CD4-positive, alpha-beta T cell (primary cell): Measurements from ENCODE around the gene GRK3. TPM values are rescaled to one million over a fixed set of nuclear protein-coding genes. Genes with fewer than 3 reads are reported as not detected.

Source experiments
- ATAC-seq: fragments of 200-7000 bp; cut with Tn5 transposase; one replicate; pipeline ENCODE4 v1.10.0; 2022; ENCODE audit warnings: mild to moderate bottlenecking; ENCODE audit not compliant: poor library complexity
- CTCF ChIA-PET: fragments of 350-600 bp; sonication (Branson Sonifier 250); formaldehyde crosslinking; loops from one replicate; lab custom pipeline; 2021; ENCODE audit warnings: antibody characterized with exemption, inconsistent platforms; lab: Charles Lee
- POLR2A ChIA-PET: fragments of 350-600 bp; sonication (Branson Sonifier 250); formaldehyde crosslinking; loops from one replicate; lab custom pipeline; 2021; ENCODE audit warnings: antibody characterized with exemption, inconsistent platforms; lab: Charles Lee
- DNase-seq, 14 experiments: peaks; one replicate each; pipeline ENCODE4 v3.0.0-alpha.2; 2013 to 2020; ENCODE audit warnings: mixed read lengths in 2 of 14
- H3K27ac ChIP-seq, 2 donors: one replicate each; pipeline versions ENCODE4 v1.5.1 to v1.7.0; 2013; ENCODE audit warnings: low read length in 2 of 2, low read depth in 1 of 2, mild to moderate bottlenecking in 1 of 2
- H3K27me3 ChIP-seq, 2 experiments: 1 replicate in 1 of 2; 2 replicates in 1 of 2; pipeline versions ENCODE4 v1.6.1 to v1.7.0; 2013; ENCODE audit warnings: low read length in 2 of 2, control low read depth in 1 of 2, mild to moderate bottlenecking in 1 of 2, moderate library complexity in 1 of 2; ENCODE audit not compliant: insufficient read depth in 2 of 2, control insufficient read depth in 1 of 2
- H3K36me3 ChIP-seq: one replicate; pipeline ENCODE4 v1.6.1; 2013; ENCODE audit warnings: low read length, control low read depth; ENCODE audit not compliant: insufficient read depth
- H3K4me1 ChIP-seq: one replicate; pipeline ENCODE4 v1.6.1; 2013; ENCODE audit warnings: low read length, control low read depth; ENCODE audit not compliant: insufficient read depth
- H3K4me3 ChIP-seq: one replicate; pipeline ENCODE4 v1.5.1; 2013; ENCODE audit warnings: mild to moderate bottlenecking, low read length, moderate library complexity
- H3K9me3 ChIP-seq, 2 experiments: 1 replicate in 1 of 2; 2 replicates in 1 of 2; pipeline versions ENCODE4 v1.6.1 to v1.7.0; 2013; ENCODE audit warnings: low read length in 2 of 2, mild to moderate bottlenecking in 2 of 2, control low read depth in 1 of 2, moderate library complexity in 1 of 2; ENCODE audit not compliant: control insufficient read depth in 1 of 2, insufficient read depth in 1 of 2
- H3K27ac Mint-ChIP-seq: one replicate; pipeline ENCODE4 v1.8.0; 2020; ENCODE audit warnings: mixed read lengths
- H3K27me3 Mint-ChIP-seq: one replicate; pipeline ENCODE4 v1.8.0; 2021; ENCODE audit warnings: mixed read lengths
- H3K36me3 Mint-ChIP-seq: one replicate; pipeline ENCODE4 v1.8.0; 2021; ENCODE audit warnings: low read depth, mixed read lengths
- H3K4me1 Mint-ChIP-seq: one replicate; pipeline ENCODE4 v1.8.0; 2021; ENCODE audit warnings: low read depth, mixed read lengths
- H3K4me3 Mint-ChIP-seq: one replicate; pipeline ENCODE4 v1.8.0; 2020; ENCODE audit warnings: mild to moderate bottlenecking, mixed read lengths
- H3K9me3 Mint-ChIP-seq: one replicate; pipeline ENCODE4 v1.8.0; 2020; ENCODE audit warnings: mixed read lengths
- CTCF ChIP-seq: fragments of 200-600 bp; IDR thresholded peaks from one replicate; pipeline ENCODE4 v1.8.0; 2022; ENCODE audit warnings: antibody characterized with exemption, mild to moderate bottlenecking
- intact Hi-C, 2 experiments: fragments of 100-400 bp; cut with DNase I in 1 of 2; cut with micrococcal nuclease in 1 of 2; formaldehyde crosslinking; loops; one replicate each; pipeline versions ENCODE4 v1.15.1 to v1.9.0; 2023 to 2025; cut with DNase I, micrococcal nuclease
- total RNA-seq, 174 experiments: library from RNA in 2 of 174; stranded (reverse) in 2 of 174; gene quantifications; one replicate each; pipeline ENCODE4 v1.2.3 and lab custom pipeline; 2021 to 2026

Gene GRK3
- total RNA-seq, 2 experiments from 2014 or later, result 1.7 to 2.0 TPM

GRCh38 chr22:25763239-25763777, 198.8 kb downstream of the GRK3 start:
- POLR2A ChIA-PET, result no interaction called here
- Histone ChIP-seq H3K9me3 (peaks cover 8 to 15% of the 10 kb centered on the region in 2 experiments), H3K27me3 (peaks cover 0 to 3% of the 10 kb centered on the region in 2 experiments), H3K27ac (no peak overlapping the region), H3K4me3 (no peak overlapping the region), H3K36me3 (no peaks in the 10 kb centered on the region), H3K4me1 (no peaks in the 10 kb centered on the region)
- CTCF ChIA-PET, result no interaction called here
- H3K27me3 Mint-ChIP-seq, result no peaks in the 10 kb centered on the region
- no peaks in the 10 kb centered on the region for H3K4me1 Mint-ChIP-seq
- intact Hi-C loops, result no loop called here
- TF ChIP-seq CTCF, result no peak
- ATAC-seq, result no peak
- peaks cover 8% of the 10 kb centered on the region for H3K9me3 Mint-ChIP-seq
- DNase-seq, result no peak
- H3K27ac Mint-ChIP-seq, result no peak overlapping the region
- no peaks in the 10 kb centered on the region for H3K36me3 Mint-ChIP-seq
- H3K4me3 Mint-ChIP-seq, result no peak overlapping the region

GRCh38 chr22:25764270-25765015, 200.0 kb downstream of the GRK3 start:
- H3K27me3 Mint-ChIP-seq, result no peaks in the 10 kb centered on the region
- no peak overlapping the region for H3K4me3 Mint-ChIP-seq
- Histone ChIP-seq H3K27me3 (peaks cover 0 to 3% of the 10 kb centered on the region in 2 experiments), H3K4me3 (no peak overlapping the region), H3K36me3 (no peaks in the 10 kb centered on the region), H3K4me1 (no peaks in the 10 kb centered on the region), H3K9me3 (peaks cover 8 to 15% of the 10 kb centered on the region in 2 experiments), H3K27ac (no peak overlapping the region)
- peaks cover 8% of the 10 kb centered on the region for H3K9me3 Mint-ChIP-seq
- intact Hi-C loops, result no loop called here
- POLR2A ChIA-PET, result no interaction called here
- no peak for TF ChIP-seq CTCF
- ATAC-seq, result no peak
- no peak for DNase-seq
- no peaks in the 10 kb centered on the region for H3K36me3 Mint-ChIP-seq
- no peaks in the 10 kb centered on the region for H3K4me1 Mint-ChIP-seq
- H3K27ac Mint-ChIP-seq, result no peak overlapping the region
- CTCF ChIA-PET, result no interaction called here

GRCh38 chr22:25765016-25765367, 200.5 kb downstream of the GRK3 start:
- Mint-ChIP-seq H3K27ac (no peak overlapping the region), H3K9me3 (peaks cover 8% of the 10 kb centered on the region), H3K4me3 (no peak overlapping the region), H3K4me1 (no peaks in the 10 kb centered on the region), H3K36me3 (no peaks in the 10 kb centered on the region), H3K27me3 (no peaks in the 10 kb centered on the region)
- ChIA-PET CTCF (no interaction called here), POLR2A (no interaction called here)
- intact Hi-C loops, result no loop called here
- DNase-seq (no peak), ATAC-seq (no peak)
- Histone ChIP-seq H3K9me3 (peaks cover 8 to 15% of the 10 kb centered on the region in 2 experiments), H3K36me3 (no peaks in the 10 kb centered on the region), H3K4me3 (no peak overlapping the region), H3K27ac (no peak overlapping the region), H3K27me3 (peaks cover 0 to 3% of the 10 kb centered on the region in 2 experiments), H3K4me1 (no peaks in the 10 kb centered on the region)
- TF ChIP-seq CTCF, result no peak
